ENCODE results near the gene ZNF778. TPM values are rescaled to one million over a fixed set of nuclear protein-coding genes. Genes with fewer than 3 reads are reported as not detected.

Gene ZNF778
- polyA plus RNA-seq, 3 donors from 2014 or later = 4.0 to 5.0 (median 5.0) TPM

- Mint-ChIP-seq H3K9me3 (no peaks in the 10 kb centered on the region), H3K4me1 (no peaks in the 10 kb centered on the region), H3K27ac (no peak overlapping the region), H3K4me3 (no peak overlapping the region), H3K36me3 (peaks cover 0 to 2% (median 1%) of the 10 kb centered on the region in 3 donors), H3K27me3 (ENCODE audit: low read depth in 3 of 3) (peaks cover 5 to 13% (median 7%) of the 10 kb centered on the region in 3 donors)
- no peak for DNase-seq
Observed at GRCh38 chr16:89278441-89279240, 61.1 kb downstream of the ZNF778 start.

GRCh38 chr16:89279666-89280481 is 62.4 kb downstream of the ZNF778 start:
- no peak overlapping the region for H3K27ac Mint-ChIP-seq
- no peak for DNase-seq

GRCh38 chr16:89280546-89281188 is 63.2 kb downstream of the ZNF778 start:
- Mint-ChIP-seq H3K4me1 (no peaks in the 10 kb centered on the region), H3K4me3 (no peak overlapping the region), H3K27me3 (ENCODE audit: low read depth in 3 of 3) (peaks cover 3 to 13% (median 5%) of the 10 kb centered on the region in 3 donors), H3K27ac (no peak overlapping the region), H3K9me3 (no peaks in the 10 kb centered on the region), H3K36me3 (no peaks in the 10 kb centered on the region)
- DNase-seq = no peak

More at GRCh38 chr16:89279666-89280481, 62.4 kb downstream of the ZNF778 start:
- Mint-ChIP-seq H3K4me1 (no peaks in the 10 kb centered on the region), H3K9me3 (no peaks in the 10 kb centered on the region), H3K27me3 (ENCODE audit: low read depth in 3 of 3) (peaks cover 5 to 13% (median 6%) of the 10 kb centered on the region in 3 donors), H3K36me3 (no peaks in the 10 kb centered on the region), H3K4me3 (no peak overlapping the region)

GRCh38 chr16:89281189-89281577 is 63.7 kb downstream of the ZNF778 start:
- Mint-ChIP-seq H3K4me3 (no peak overlapping the region), H3K9me3 (no peaks in the 10 kb centered on the region), H3K4me1 (no peaks in the 10 kb centered on the region), H3K27me3 (ENCODE audit: low read depth in 3 of 3) (peaks cover 0 to 11% (median 5%) of the 10 kb centered on the region in 3 donors), H3K36me3 (no peaks in the 10 kb centered on the region), H3K27ac (no peak overlapping the region)
- DNase-seq = no peak

- Mint-ChIP-seq H3K9me3 (no peaks in the 10 kb centered on the region), H3K4me1 (no peaks in the 10 kb centered on the region), H3K4me3 (no peak overlapping the region), H3K27ac (no peak overlapping the region), H3K27me3 (ENCODE audit: low read depth in 3 of 3) (peaks cover 0 to 7% (median under 1%) of the 10 kb centered on the region in 3 donors), H3K36me3 (no peaks in the 10 kb centered on the region)
- DNase-seq = no peak
Observed at GRCh38 chr16:89281829-89282228, 64.3 kb downstream of the ZNF778 start.

GRCh38 chr16:89282523-89282922 is 65.0 kb downstream of the ZNF778 start:
- H3K9me3 Mint-ChIP-seq = no peaks in the 10 kb centered on the region
- peaks cover 0 to 2% (median 0%) of the 10 kb centered on the region in 3 donors for H3K36me3 Mint-ChIP-seq
- H3K4me1 Mint-ChIP-seq = no peaks in the 10 kb centered on the region
- no peak overlapping the region for H3K4me3 Mint-ChIP-seq
- H3K27ac Mint-ChIP-seq = no peak overlapping the region
- H3K27me3 Mint-ChIP-seq (ENCODE audit: low read depth in 3 of 3) = peaks cover 0 to 7% (median 4%) of the 10 kb centered on the region in 3 donors
- DNase-seq = no peak

- Mint-ChIP-seq H3K27me3 (ENCODE audit: low read depth in 3 of 3) (peaks cover 0 to 10% (median 8%) of the 10 kb centered on the region in 3 donors), H3K27ac (no peak overlapping the region), H3K4me3 (no peak overlapping the region), H3K9me3 (no peaks in the 10 kb centered on the region), H3K4me1 (no peaks in the 10 kb centered on the region), H3K36me3 (peaks cover 0 to 3% (median 0%) of the 10 kb centered on the region in 3 donors)
- DNase-seq = no peak
Observed at GRCh38 chr16:89283449-89283848, 65.9 kb downstream of the ZNF778 start.

GRCh38 chr16:89285381-89285780 is 67.9 kb downstream of the ZNF778 start:
- Mint-ChIP-seq H3K4me1 (peaks cover 6 to 8% of the 10 kb centered on the region in 2 donors), H3K27ac (no peak overlapping the region), H3K27me3 (ENCODE audit: low read depth in 3 of 3) (peaks cover 0 to 10% (median 8%) of the 10 kb centered on the region in 3 donors), H3K36me3 (peaks cover 0 to 4% (median 3%) of the 10 kb centered on the region in 3 donors), H3K4me3 (no peak overlapping the region), H3K9me3 (no peaks in the 10 kb centered on the region)
- DNase-seq = no peak

- H3K4me1 Mint-ChIP-seq = peaks cover 7 to 8% of the 10 kb centered on the region in 2 donors
- H3K27ac Mint-ChIP-seq = no peak overlapping the region
- no peak for DNase-seq
- no peaks in the 10 kb centered on the region for H3K9me3 Mint-ChIP-seq
- H3K36me3 Mint-ChIP-seq = peaks cover 0 to 4% (median 3%) of the 10 kb centered on the region in 3 donors
- peaks cover 0 to 10% (median 5%) of the 10 kb centered on the region in 3 donors for H3K27me3 Mint-ChIP-seq (ENCODE audit: low read depth in 3 of 3)
- H3K4me3 Mint-ChIP-seq = no peak overlapping the region
Observed at GRCh38 chr16:89286096-89286495, 68.6 kb downstream of the ZNF778 start.

Other genes starting within 250 kb of the ZNF778 start
- under 1 TPM in 2 of 3 donors, not detected in 1; 0.49 to 0.76 TPM for gene CBFA2T3, start 240.5 kb upstream of the ZNF778 start, polyA plus RNA-seq
- gene ACSF3, start 123.9 kb upstream of the ZNF778 start, polyA plus RNA-seq = 10 to 100 TPM; 22.7 to 27.7 (median 24.1) TPM
- gene CDH15, start 46.0 kb upstream of the ZNF778 start, polyA plus RNA-seq = not detected
- gene SLC22A31, start 17.2 kb upstream of the ZNF778 start, polyA plus RNA-seq = not detected

Measured in immature natural killer cell (primary cell).